Suprapubic skin (tissue), 4 donors: ENCODE data around the gene PRDX6.
"Not testable (repeated sequence)": the region's sequence is repeated elsewhere in the genome, so short reads cannot be mapped to it uniquely, and the experiment has no call there.

ENCODE experiments used
- CTCF ChIP-seq, 2 donors: fragments of 200-600 bp in 1 of 2; fragments of 450-650 bp in 1 of 2; sonication (generic) in 1 of 2; IDR thresholded peaks; one replicate each; pipeline ENCODE4 v1.5.1; 2016 to 2019; ENCODE audit warnings: antibody characterized with exemption in 2 of 2, mild to moderate bottlenecking in 1 of 2, moderate library complexity in 1 of 2
- EP300 ChIP-seq: sonication (generic); formaldehyde crosslinking; IDR thresholded peaks from one replicate; pipeline ENCODE4 v1.6.1; 2017; ENCODE audit warnings: antibody characterized with exemption
- POLR2A ChIP-seq, 2 donors: fragments of 450-650 bp; IDR thresholded peaks; one replicate each; pipeline ENCODE4 v1.6.1; 2017; ENCODE audit warnings: antibody characterized with exemption in 2 of 2, mild to moderate bottlenecking in 2 of 2, moderate library complexity in 2 of 2
- POLR2AphosphoS5 ChIP-seq, 3 donors: sonication (generic); formaldehyde crosslinking; IDR thresholded peaks; one replicate each; pipeline ENCODE4 v1.6.1; 2017; ENCODE audit warnings: antibody characterized with exemption in 3 of 3

- not testable (repeated sequence) for TF ChIP-seq CTCF (IDR thresholded peaks at IDR 0.05); EP300; POLR2A (IDR thresholded peaks at IDR 0.05); POLR2AphosphoS5 (IDR thresholded peaks at IDR 0.05)
Measured at GRCh38 chr1:173493125-173493524, 16.0 kb downstream of the PRDX6 start.
